GM10248 (cell line): ENCODE results near the gene FAM124B.
A peak's percentile ranks its signal among the peaks of the same experiment; 100 is the strongest.

ENCODE experiments used
- CTCF ChIA-PET: fragments of 300-600 bp; sonication (Branson Sonifier 250); formaldehyde crosslinking; extraction: SDS; loops from one replicate; lab custom pipeline; 2021; ENCODE audit warnings: antibody characterized with exemption; lab: Yijun Ruan, JAX
- POLR2A ChIA-PET: fragments of 350-650 bp; sonication (Branson Sonifier 250); formaldehyde crosslinking; extraction: SDS; loops from one replicate; lab custom pipeline; 2020; ENCODE audit warnings: antibody characterized with exemption; lab: Yijun Ruan, JAX
- DNase-seq: peaks from one replicate; pipeline ENCODE4 v3.0.0; 2012; ENCODE audit errors: extremely low spot score
- TF ChIP-seq, protein P1 (sequence below): IDR thresholded peaks from 2 replicates; pipeline ENCODE4 v1.5.1; 2012; ENCODE audit warnings: mild to moderate bottlenecking, low read depth; ENCODE audit errors: extremely low read depth, missing control alignments, control extremely low read depth

FAM124B gene

DNA sequence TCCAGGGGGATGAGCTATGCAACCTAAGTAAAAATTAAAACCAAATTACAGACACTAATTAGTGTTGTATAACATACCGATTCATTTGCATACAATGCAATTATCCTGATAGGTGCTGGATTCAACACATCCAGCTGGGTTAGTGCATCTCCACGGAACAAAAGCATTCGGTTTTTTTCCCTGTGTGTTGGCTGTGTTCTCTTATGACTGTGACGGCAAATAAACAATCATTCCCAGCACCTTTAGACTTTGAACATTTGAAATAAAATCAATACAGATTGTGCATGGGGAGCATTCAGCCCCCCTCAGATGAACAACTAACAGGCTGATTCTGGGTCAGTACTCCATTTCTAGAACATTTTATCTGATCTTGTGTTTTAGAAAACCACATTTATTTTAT lies 22.7 kb downstream of the FAM124B start:
- CTCF ChIA-PET: interaction anchor here (1.0 to 2.0 kb wide), 2 partner anchors 10 to 385 kb away, joined by 3 to 8 read pairs; no protein-coding TSS in a partner anchor
- DNase-seq: no peak
- TF ChIP-seq, protein P1, sequence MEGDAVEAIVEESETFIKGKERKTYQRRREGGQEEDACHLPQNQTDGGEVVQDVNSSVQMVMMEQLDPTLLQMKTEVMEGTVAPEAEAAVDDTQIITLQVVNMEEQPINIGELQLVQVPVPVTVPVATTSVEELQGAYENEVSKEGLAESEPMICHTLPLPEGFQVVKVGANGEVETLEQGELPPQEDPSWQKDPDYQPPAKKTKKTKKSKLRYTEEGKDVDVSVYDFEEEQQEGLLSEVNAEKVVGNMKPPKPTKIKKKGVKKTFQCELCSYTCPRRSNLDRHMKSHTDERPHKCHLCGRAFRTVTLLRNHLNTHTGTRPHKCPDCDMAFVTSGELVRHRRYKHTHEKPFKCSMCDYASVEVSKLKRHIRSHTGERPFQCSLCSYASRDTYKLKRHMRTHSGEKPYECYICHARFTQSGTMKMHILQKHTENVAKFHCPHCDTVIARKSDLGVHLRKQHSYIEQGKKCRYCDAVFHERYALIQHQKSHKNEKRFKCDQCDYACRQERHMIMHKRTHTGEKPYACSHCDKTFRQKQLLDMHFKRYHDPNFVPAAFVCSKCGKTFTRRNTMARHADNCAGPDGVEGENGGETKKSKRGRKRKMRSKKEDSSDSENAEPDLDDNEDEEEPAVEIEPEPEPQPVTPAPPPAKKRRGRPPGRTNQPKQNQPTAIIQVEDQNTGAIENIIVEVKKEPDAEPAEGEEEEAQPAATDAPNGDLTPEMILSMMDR: no peak
- POLR2A ChIA-PET: no interaction called here

DNA sequence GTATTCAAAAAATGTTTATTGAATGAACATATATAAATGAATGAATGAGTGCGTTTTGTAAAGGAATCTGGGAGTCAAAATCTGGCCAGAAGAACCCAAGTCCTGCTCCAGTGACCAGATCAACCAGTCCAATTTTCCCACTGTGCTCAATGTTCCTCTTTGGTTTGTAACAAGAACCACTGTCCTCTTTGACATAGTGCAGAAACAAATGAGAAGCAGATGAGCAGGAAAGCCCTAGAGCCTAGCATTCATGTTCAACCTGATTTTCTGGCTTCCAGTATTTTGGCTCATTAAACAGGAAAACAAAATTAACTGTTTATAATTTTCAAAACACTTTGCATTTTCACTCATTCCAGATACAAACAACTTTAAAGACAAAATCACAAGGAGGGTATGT lies 23.2 kb downstream of the FAM124B start:
- no peak for DNase-seq
- CTCF ChIA-PET: interaction anchor here (2.0 kb wide), 1 partner anchor 10 kb away, joined by 8 read pairs; no protein-coding TSS in a partner anchor
- POLR2A ChIA-PET: no interaction called here
- TF ChIP-seq, protein P1: no peak

DNA sequence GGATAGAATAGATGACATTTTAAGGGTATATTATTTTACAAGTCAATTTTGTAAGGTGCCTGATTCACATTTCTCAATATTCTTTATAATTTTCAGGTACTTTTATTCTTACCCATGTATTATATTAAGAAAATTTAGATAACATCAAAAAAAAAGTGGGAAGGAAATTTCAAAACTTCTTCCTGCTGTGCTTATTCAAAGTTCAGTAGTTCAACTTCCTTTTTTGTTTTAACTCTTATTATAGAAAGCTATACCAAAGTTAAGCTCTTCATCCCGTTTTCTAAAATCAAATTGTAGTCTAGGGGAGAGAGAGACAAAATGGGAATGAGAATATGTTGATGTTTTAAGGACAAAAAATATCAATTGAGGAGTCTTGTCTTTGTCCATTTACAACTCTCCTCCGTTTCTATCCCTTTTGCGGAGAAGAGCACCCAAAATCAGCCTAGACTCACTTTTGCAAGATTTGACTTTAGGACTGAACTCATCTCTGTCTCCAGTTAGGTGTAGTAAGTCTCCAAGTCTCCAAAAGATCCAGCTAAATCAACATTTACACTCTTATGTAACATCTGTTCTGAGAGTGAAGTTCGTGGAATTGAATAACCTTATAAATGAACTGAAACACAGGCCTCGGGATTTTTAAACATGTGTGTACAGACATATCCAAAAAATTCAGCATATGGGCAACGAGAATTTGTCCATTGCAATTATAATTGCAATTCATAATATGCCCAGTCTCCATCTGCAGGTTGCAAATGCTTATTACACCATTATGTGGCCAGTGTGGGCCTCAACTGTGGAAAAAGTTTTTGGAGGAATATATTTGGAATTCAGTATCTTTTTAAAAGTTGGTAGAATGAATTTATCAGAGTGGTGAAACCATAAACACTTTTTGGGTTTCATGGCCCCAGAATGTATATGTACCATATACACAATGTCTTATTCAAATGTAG lies 23.9 kb downstream of the FAM124B start:
- no peak for DNase-seq
- TF ChIP-seq, protein P1: no peak
- ChIA-PET CTCF (interaction anchor here (1.3 to 1.6 kb wide), 3 partner anchors 10 to 40 kb away, joined by 3 to 11 read pairs (median 3); no protein-coding TSS in a partner anchor), POLR2A (no interaction called here)

DNA sequence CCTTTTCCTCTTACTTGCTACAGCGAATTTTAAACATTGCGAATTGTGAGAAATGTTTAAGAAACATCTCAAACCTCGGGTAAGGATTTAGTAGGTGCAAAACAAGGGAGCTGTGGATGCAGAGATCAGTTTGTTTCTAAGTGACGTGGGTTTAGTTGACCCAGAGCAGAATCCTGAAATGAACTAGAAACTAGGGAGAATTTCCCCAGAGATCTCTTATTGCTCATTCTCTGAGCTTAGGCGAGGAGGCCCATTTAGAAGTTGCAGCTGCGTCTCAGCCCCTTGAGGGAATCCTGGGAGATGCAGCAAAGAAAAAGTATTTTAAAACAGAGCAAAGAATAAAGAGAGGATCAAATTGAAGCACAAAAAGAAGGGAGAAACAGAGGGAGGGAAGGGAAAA lies 29.3 kb downstream of the FAM124B start:
- ChIA-PET POLR2A (no interaction called here), CTCF (interaction anchor here (1.1 to 2.1 kb wide), 4 partner anchors 13 to 402 kb away, joined by 3 to 6 read pairs (median 3); no protein-coding TSS in a partner anchor)
- no peak for DNase-seq
- TF ChIP-seq, protein P1: no peak

GRCh38 chr2:224369028-224369632 lies 32.8 kb downstream of the FAM124B start:
- POLR2A ChIA-PET: no interaction called here
- peak; percentile 37 for DNase-seq
- CTCF ChIA-PET: interaction anchor here (0.6 to 3.2 kb wide), 24 partner anchors 8 to 1397 kb away, joined by 3 to 21 read pairs (median 4); partner anchors contain the start of gene FAM124B
- TF ChIP-seq, protein P1: peak; percentile 56

DNA sequence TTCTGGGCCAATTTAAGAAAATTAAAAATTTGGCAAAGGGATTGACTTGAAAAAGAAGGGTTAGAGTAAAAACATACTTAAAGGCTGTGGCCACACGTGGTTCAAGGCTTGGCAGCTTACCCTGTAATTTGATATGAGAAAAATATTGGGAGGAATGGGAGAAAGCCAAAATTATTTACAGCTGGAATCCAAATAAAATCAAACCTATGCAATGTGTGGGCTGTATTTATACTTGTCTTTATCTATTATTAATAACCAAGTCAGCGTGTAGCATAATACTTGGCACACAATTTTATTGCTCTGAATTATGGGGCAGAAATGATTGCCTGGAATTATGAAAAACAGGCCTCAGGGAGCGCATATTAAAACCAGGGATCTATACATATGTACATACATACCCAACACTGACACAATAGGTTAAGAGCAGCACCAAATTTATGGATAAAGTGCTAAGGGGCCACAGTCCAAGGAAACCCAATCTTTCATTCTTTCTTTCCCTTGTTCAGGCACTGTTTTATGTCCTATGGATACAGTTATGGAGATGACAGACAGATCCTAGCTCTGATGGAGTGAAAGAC lies 35.6 kb downstream of the FAM124B start:
- no peak for DNase-seq
- CTCF ChIA-PET: no interaction called here
- POLR2A ChIA-PET: no interaction called here
- TF ChIP-seq, protein P1: no peak
